ENCODE results near the gene MTG2. TPM values are rescaled to one million over a fixed set of nuclear protein-coding genes. Genes with fewer than 3 reads are reported as not detected.

Gene MTG2
- total RNA-seq, 2 donors from 2014 or later, result 19.1 to 28.9 TPM

DNA sequence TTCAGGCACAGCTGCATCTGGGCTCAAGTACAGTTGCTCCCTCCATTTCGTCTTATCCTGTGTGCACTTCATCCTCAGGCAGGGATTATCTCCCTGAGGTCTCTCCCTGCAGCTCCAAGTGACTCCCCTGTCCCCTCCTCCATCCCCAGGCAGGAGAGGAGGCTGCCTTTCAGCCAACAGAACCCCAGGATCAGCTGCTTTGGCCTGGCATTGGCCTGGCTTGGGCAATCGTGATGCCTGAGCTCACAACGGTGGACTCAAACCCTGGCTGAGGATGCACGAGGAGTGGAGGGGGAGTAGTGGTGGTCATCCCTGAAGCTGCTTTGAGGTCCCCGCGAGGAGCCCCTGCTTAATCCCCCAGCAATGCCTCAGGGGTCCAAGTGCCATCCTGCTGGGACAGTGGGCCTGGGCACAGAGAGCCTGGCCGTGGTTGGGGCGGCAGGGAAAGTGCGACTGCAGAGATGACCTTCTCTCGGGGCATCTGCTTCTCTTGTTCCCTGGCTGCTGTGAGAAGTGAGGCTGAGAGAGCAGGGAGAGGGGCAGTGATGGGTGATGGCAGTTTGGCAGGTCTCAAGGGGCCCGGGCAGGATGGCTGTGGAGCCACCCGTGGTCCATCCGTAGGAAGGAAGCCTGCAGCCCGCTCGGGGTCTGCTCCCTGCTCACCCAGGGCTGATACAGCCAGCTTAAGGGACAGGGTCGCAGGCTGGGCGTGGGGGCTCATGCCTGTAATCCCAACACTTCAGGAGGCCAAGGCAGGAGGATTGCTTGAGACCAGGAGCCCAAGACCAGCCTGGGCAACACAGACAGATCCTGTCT is 43.2 kb downstream of the MTG2 start:
- intact Hi-C loops (cut with DNase I), result no loop called here
- DNase-seq (no peak), ATAC-seq (no peak)

- intact Hi-C loops (cut with DNase I), result no loop called here
- no peak for DNase-seq
- ATAC-seq, result no peak
Measured at GRCh38 chr20:62226707-62227590, 44.1 kb downstream of the MTG2 start.

DNA sequence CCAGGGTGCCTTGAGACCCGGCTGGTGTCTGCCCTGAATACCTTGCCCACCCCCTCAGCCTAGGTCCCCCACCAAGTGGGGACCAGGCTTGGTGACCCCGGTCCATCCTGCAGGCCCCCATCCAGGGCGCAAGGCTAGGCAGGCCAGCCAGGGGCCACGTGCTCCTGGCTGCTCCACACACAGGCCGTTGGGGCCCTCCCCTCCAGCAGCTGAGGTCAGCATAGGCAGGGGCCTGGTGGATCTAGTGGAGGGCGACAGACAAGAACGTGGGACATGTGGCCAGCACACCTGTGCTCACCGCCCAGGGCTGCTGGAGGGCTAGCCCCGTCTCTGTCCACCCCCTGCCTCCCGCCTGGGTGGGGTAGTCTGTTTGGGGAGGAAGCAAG is 44.8 kb downstream of the MTG2 start:
- DNase-seq (no peak), ATAC-seq (no peak)
- intact Hi-C loops (cut with DNase I), result no loop called here

GRCh38 chr20:62227977-62228958 is 45.4 kb downstream of the MTG2 start:
- peak in 1 of 2 donors; percentile 9 for ATAC-seq
- intact Hi-C loops (cut with DNase I), result no loop called here
- no peak for DNase-seq

- no peak for ATAC-seq
- DNase-seq, result no peak
- intact Hi-C loops (cut with DNase I), result no loop called here
Measured at GRCh38 chr20:62228982-62229545, 46.2 kb downstream of the MTG2 start.

GRCh38 chr20:62229667-62230066 is 46.8 kb downstream of the MTG2 start:
- intact Hi-C loops (cut with DNase I), result loop anchor here in 1 of 2 donors (10.0 kb wide), 1 partner anchor 45 kb away; the partner anchor contains the start of gene MTG2
- no peak for DNase-seq
- ATAC-seq, result no peak

DNA sequence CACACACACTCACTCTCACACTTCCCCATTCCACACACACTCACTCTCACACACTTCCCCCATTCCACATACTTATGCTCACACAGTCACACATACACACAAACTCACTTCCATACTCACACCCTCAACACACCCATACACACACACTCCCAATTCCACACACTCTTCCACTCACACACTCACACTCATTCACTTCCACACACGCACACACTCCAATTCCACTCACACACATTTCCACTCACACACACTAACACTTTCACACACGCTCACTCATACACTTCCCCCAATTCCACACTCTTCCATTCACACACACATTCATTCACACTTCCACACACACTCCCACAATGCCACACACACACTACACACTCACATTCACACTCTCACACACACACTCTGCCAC is 47.4 kb downstream of the MTG2 start:
- no peak for DNase-seq
- no peak for ATAC-seq
- intact Hi-C loops (cut with DNase I), result loop anchor here in 1 of 2 donors (10.0 kb wide), 1 partner anchor 45 kb away; the partner anchor contains the start of gene MTG2

DNA sequence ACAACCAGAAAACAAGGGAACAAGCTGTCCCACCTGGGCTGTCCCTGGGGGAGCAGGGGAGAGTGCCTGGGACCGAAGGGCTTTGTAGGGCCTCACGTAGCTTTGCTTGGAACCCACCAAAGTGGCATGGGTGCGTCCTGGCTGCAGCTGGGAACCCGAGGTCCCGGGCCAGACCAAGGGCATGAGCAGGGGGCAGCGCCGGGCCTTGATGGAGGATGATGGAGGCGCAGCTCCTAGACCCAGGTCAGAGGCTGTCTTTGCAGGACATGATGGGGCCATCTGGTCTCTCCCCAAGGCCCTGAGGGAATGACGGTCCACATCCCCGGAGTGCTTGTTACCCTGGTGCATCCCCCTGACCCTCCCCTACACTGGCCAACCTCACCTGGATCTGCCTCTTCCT is 47.9 kb downstream of the MTG2 start:
- intact Hi-C loops (cut with DNase I), result loop anchor here in 1 of 2 donors (10.0 kb wide), 1 partner anchor 46 kb away; the partner anchor contains the start of gene MTG2
- DNase-seq (no peak), ATAC-seq (no peak)

- ATAC-seq (no peak), DNase-seq (no peak)
- intact Hi-C loops (cut with DNase I), result loop anchor here in 1 of 2 donors (10.0 kb wide), 1 partner anchor 46 kb away; the partner anchor contains the start of gene MTG2
Measured at GRCh38 chr20:62231292-62231691, 48.5 kb downstream of the MTG2 start.

- intact Hi-C loops (cut with DNase I), result loop anchor here in 1 of 2 donors (10.0 kb wide), 1 partner anchor 47 kb away; the partner anchor contains the start of gene MTG2
- DNase-seq (no peak), ATAC-seq (no peak)
Measured at GRCh38 chr20:62232194-62232593, 49.4 kb downstream of the MTG2 start.

GRCh38 chr20:62232770-62233645 is 50.2 kb downstream of the MTG2 start:
- DNase-seq, result no peak
- intact Hi-C loops (cut with DNase I), result loop anchor here in 1 of 2 donors (10.0 kb wide), 1 partner anchor 48 kb away; the partner anchor contains the start of gene MTG2
- peak; percentile 27 to 54 for ATAC-seq

- DNase-seq (no peak), ATAC-seq (no peak)
- intact Hi-C loops (cut with DNase I), result loop anchor here in 1 of 2 donors (10.0 kb wide), 1 partner anchor 49 kb away; the partner anchor contains the start of gene MTG2
Measured at GRCh38 chr20:62233684-62234083, 50.9 kb downstream of the MTG2 start.

GRCh38 chr20:62234339-62234738 is 51.5 kb downstream of the MTG2 start:
- ATAC-seq (no peak), DNase-seq (no peak)
- intact Hi-C loops (cut with DNase I), result loop anchor here in 1 of 2 donors (10.0 kb wide), 1 partner anchor 50 kb away; the partner anchor contains the start of gene MTG2

GRCh38 chr20:62235001-62235776 is 52.4 kb downstream of the MTG2 start:
- intact Hi-C loops (cut with DNase I), result loop anchor here in 1 of 2 donors (10.0 kb wide), 1 partner anchor 50 kb away; the partner anchor contains the start of gene MTG2
- DNase-seq (no peak), ATAC-seq (peak in 1 of 2 donors; percentile 5)

DNA sequence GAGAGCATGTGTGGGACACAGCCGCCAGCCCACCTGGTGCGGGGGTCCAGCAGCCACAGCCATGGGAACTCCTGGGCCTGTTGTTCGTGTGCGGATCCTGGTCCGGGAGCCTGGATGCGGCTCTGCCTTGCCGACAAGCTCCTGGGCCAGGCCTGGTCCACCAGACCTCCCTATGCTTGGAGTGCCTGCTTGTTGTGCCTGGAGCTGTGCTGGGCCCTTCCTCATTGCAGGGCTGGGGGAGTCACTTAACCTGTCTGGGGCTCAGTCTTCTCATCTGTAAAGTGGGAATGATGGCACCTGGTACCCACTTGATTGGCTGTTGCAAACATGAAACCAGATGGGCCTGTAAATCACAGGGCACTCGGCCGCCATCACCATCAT is 52.9 kb downstream of the MTG2 start:
- intact Hi-C loops (cut with DNase I), result loop anchor here in 1 of 2 donors (10.0 kb wide), 1 partner anchor 51 kb away; the partner anchor contains the start of gene MTG2
- DNase-seq, result no peak
- no peak for ATAC-seq

GRCh38 chr20:62236200-62236599 is 53.4 kb downstream of the MTG2 start:
- intact Hi-C loops (cut with DNase I), result loop anchor here in 1 of 2 donors (10.0 kb wide), 1 partner anchor 51 kb away; the partner anchor contains the start of gene MTG2
- ATAC-seq, result no peak
- DNase-seq, result no peak
